HUES48 (cell line): ENCODE measurements around the gene ADGRB3.

ENCODE experiments used
- H3K27ac ChIP-seq: one replicate; pipeline ENCODE4 v1.7.0; 2013; ENCODE audit warnings: low read depth, low read length, inconsistent platforms
- H3K27me3 ChIP-seq: 2 replicates; pipeline ENCODE4 v1.6.1; 2013; ENCODE audit warnings: mild to moderate bottlenecking, low read length; ENCODE audit not compliant: control insufficient read depth, insufficient read depth
- H3K36me3 ChIP-seq: 2 replicates; pipeline ENCODE4 v1.6.1; 2013; ENCODE audit warnings: low read length; ENCODE audit not compliant: control insufficient read depth, insufficient read depth
- H3K4me1 ChIP-seq: 2 replicates; pipeline ENCODE4 v1.6.1; 2013; ENCODE audit warnings: mild to moderate bottlenecking, low read length; ENCODE audit not compliant: control insufficient read depth, insufficient read depth
- H3K4me3 ChIP-seq: 2 replicates; pipeline ENCODE4 v1.5.1; 2013; ENCODE audit warnings: mild to moderate bottlenecking, low read depth, low read length
- H3K9ac ChIP-seq: 2 replicates; pipeline ENCODE4 v1.6.1; 2013; ENCODE audit warnings: mild to moderate bottlenecking, low read depth, low read length, moderate library complexity
- H3K9me3 ChIP-seq: 2 replicates; pipeline ENCODE4 v1.6.1; 2013; ENCODE audit warnings: low read length; ENCODE audit not compliant: control insufficient read depth, insufficient read depth

ADGRB3 gene

DNA sequence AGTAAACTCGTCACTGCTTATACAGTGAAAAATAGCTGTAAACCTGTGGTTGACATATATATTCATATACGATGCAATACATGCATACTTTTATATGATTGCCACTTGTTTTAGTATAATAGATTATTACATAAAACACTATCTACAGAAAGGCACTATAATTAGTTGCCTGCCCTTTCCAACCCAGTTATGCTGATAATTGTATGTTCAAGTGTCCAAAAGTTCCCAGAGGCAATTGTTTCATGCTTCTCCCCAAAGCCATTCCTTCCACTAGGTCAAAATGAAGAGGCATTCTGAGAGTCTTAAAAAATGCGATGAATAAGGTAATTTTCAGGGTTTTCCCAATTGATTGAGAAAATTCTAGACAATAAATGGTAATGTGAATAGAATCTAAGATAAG lies 727.1 kb downstream of the ADGRB3 start:
- H3K9ac ChIP-seq = no peak overlapping the region
- H3K4me3 ChIP-seq = no peak overlapping the region
- H3K27me3 ChIP-seq = no peaks in the 10 kb centered on the region
- no peak overlapping the region for H3K27ac ChIP-seq
- H3K9me3 ChIP-seq = no peaks in the 10 kb centered on the region
- H3K4me1 ChIP-seq = no peaks in the 10 kb centered on the region
- no peaks in the 10 kb centered on the region for H3K36me3 ChIP-seq

DNA sequence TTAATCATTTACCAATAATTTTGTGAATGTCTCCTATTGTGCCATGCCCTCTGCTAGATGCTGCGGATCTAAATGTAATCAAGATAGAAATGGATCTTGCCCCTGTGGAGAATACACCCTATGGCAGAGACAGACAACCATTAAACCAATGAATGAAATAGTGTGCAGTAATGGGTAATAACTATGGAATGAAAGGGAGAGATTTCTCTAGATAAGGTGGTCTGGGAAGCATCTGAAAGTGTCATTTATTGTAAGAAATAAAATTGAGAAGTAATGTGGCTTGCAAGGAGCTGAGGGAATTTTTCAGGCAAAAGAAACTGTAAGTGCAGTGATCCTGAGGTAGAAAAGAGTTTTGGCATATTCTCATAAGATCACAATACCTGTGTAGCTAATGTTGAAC lies 731.7 kb downstream of the ADGRB3 start:
- Histone ChIP-seq H3K27ac (no peak overlapping the region), H3K4me3 (no peak overlapping the region), H3K9me3 (no peaks in the 10 kb centered on the region), H3K4me1 (no peaks in the 10 kb centered on the region), H3K27me3 (no peaks in the 10 kb centered on the region), H3K9ac (no peak overlapping the region), H3K36me3 (no peaks in the 10 kb centered on the region)

DNA sequence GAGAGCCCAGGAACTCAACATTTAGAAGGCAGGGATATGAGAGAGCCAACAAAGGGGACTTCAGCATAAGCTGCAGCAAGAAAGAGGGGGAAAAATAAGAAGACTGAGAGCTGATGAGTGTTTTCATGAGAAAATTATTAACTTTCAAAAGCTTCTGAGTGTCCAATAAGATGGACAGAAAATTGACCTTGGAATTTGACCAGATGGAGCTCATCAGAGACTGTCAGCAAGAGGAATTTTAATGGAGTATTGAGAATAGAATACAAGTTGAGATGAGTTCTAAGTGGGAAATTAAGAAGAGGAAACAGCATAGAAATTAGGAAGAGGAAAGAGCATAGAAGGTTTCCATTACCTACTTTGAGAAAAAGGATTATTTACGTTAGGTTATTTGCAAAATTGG lies 733.5 kb downstream of the ADGRB3 start:
- H3K9ac ChIP-seq = no peak overlapping the region

DNA sequence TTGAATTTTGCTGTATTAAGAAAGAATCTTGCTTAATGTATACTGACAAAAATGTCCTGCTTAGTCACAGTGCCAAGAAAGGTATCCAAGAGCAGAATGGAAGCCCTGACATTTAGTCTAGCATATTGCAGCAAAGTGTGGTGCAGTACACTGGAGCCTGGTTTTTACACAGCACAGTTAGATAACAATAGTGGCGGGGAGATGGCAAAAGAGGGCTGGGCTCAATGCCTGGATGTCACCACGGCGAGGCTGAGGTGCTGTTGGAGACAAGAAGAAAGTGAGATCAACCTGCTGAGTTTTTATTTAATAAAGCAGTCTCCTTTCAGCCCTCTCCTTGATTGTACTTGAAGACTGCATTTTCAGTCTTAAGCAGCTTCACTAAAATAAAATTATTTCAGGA lies 735.7 kb downstream of the ADGRB3 start:
- Histone ChIP-seq H3K9me3 (no peaks in the 10 kb centered on the region), H3K4me3 (no peak overlapping the region), H3K4me1 (no peaks in the 10 kb centered on the region), H3K27ac (no peak overlapping the region), H3K27me3 (no peaks in the 10 kb centered on the region), H3K9ac (no peak overlapping the region), H3K36me3 (no peaks in the 10 kb centered on the region)

More for the DNA sequence above, 733.5 kb downstream of the ADGRB3 start:
- Histone ChIP-seq H3K4me1 (no peaks in the 10 kb centered on the region), H3K27me3 (no peaks in the 10 kb centered on the region), H3K36me3 (no peaks in the 10 kb centered on the region), H3K4me3 (no peak overlapping the region), H3K9me3 (no peaks in the 10 kb centered on the region), H3K27ac (no peak overlapping the region)

DNA sequence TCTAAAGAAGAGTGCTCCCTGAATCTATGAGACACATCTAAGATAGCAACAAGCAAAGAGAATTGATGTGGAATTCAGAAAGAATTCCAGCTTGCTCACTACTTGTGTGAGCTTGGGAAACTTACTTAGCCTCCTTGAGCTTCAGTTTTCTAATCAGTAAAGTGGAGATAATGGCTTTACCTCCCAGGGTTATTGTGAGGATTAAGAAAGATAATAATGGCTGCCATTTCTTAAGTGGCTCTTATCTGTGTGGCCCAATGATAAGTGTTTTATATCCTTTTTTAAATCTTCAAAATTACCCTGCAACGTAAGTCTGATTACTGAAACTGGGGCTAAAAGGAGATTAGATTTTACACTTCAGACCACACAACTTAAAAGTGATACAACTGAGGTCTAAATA lies 743.2 kb downstream of the ADGRB3 start:
- peaks cover 4% of the 10 kb centered on the region; the same call in 1 of the 2 replicates for H3K4me1 ChIP-seq
- no peak overlapping the region for H3K27ac ChIP-seq
- H3K27me3 ChIP-seq = no peaks in the 10 kb centered on the region
- H3K9me3 ChIP-seq = no peaks in the 10 kb centered on the region
- no peaks in the 10 kb centered on the region for H3K36me3 ChIP-seq
- no peak overlapping the region for H3K4me3 ChIP-seq
- H3K9ac ChIP-seq = no peak overlapping the region

DNA sequence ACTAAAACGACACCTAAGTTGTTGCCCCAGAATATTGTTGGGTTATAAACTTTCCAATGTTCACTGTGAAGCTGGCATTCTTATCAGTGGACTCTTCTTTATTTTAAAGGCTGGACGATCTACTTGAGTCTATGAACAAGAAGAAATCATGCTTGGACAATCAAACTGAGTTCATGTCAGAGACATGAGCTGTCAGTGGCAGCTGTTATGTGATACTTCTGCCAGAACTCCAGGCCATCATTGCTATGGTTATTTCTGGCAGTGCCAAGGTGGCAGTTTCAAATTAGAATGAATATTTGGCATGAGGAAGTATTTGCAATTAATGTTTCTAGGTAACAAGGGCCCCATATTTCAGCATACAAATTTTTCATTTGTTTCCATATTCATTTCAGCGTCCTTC lies 744.4 kb downstream of the ADGRB3 start:
- no peak overlapping the region for H3K27ac ChIP-seq
- no peak overlapping the region for H3K4me3 ChIP-seq
- no peaks in the 10 kb centered on the region for H3K36me3 ChIP-seq
- no peak overlapping the region for H3K9ac ChIP-seq
- no peaks in the 10 kb centered on the region for H3K9me3 ChIP-seq
- H3K27me3 ChIP-seq = no peaks in the 10 kb centered on the region
- peaks cover 11% of the 10 kb centered on the region for H3K4me1 ChIP-seq

DNA sequence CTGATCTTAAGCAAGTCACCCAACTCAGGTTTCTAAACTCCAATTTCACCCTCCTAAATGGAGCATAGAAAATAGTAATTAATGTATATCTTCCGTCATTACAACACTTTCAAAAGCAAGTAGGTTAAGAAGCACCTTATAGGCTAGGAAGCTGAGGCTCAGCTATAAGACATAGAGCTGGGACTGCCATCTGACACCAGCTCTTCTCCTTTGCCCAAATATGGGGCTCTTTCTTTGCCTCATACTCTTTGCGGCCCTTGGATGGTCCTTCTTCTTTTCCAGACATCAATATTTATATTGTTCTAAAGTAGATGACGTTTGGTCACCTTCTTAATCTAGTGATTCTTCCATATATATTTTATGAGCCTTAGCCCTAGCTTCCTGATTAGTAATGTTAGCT lies 748.5 kb downstream of the ADGRB3 start:
- no peak overlapping the region for H3K4me3 ChIP-seq
- no peaks in the 10 kb centered on the region for H3K36me3 ChIP-seq
- no peaks in the 10 kb centered on the region for H3K27me3 ChIP-seq
- no peaks in the 10 kb centered on the region for H3K9me3 ChIP-seq
- no peak overlapping the region for H3K9ac ChIP-seq
- no peak overlapping the region for H3K27ac ChIP-seq
- peaks cover 16% of the 10 kb centered on the region for H3K4me1 ChIP-seq

DNA sequence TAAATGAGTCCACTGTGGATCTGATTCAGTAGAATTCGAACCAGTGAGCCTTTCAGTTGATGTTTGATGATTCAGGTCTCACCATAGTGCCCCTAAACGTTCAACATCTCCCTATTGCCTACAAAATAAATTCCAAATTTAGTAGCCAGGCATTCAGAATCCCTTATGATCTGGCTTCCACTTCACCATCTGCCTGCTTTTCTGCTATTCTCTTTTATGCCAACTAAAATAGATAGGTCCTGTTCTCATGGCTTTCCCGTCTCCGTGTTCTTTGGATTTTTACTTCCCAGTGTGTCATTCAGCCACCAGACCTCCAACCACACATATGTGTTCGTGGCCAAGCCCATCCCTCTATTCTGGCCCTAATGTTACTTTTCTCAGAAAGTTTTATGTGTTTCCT lies 751.3 kb downstream of the ADGRB3 start:
- Histone ChIP-seq H3K36me3 (no peaks in the 10 kb centered on the region), H3K4me3 (no peak overlapping the region), H3K27ac (no peak overlapping the region), H3K27me3 (no peaks in the 10 kb centered on the region), H3K9ac (no peak overlapping the region), H3K9me3 (no peaks in the 10 kb centered on the region), H3K4me1 (peaks cover 19% of the 10 kb centered on the region)

DNA sequence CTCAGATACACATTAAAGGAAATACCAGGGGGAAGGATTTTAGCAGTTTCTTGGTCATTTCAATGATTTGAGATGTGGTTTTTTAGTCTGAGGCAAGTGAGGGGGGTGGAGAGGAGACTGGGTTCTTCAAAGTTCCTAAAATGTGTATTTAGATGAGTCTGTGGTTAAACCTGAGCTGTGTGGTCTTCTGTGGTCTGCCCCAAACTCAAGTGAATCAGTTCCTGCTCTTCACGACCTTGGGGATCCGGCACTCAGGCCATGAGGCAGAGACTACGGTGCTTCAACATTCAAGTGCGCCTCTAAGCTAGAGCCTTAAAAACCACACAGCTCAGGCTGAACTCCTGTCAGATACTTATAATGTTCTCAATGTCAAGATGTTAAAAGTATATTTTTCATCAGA lies 755.0 kb downstream of the ADGRB3 start:
- Histone ChIP-seq H3K36me3 (no peaks in the 10 kb centered on the region), H3K9me3 (no peaks in the 10 kb centered on the region), H3K27ac (no peak overlapping the region), H3K4me3 (no peak overlapping the region), H3K4me1 (peaks cover 5% of the 10 kb centered on the region; the same call in 1 of the 2 replicates), H3K27me3 (no peaks in the 10 kb centered on the region), H3K9ac (no peak overlapping the region)

DNA sequence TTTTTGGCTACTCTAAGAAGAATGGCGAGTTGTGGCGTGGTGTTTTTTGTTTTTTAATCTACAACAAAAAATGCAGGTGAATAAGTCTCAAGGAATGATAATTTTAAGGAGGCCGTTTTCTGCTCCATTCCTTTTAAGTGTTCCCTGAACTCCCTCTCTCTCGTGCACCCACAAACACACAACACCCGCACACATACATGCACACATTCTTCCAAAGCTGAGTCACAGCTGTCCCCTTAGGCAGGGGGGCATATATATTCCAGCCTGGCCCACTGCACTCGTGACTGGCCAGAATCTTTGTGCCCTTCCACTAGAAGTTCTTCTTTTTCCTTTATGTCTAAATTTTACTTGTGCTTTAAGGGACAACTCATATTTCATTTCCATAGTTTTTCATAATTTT lies 756.0 kb downstream of the ADGRB3 start:
- no peak overlapping the region for H3K27ac ChIP-seq
- H3K9ac ChIP-seq = no peak overlapping the region
- no peaks in the 10 kb centered on the region for H3K27me3 ChIP-seq
- H3K4me3 ChIP-seq = no peak overlapping the region
- H3K36me3 ChIP-seq = no peaks in the 10 kb centered on the region
- 0 out of 2 replicates have a peak, but pooled peaks cover 3% of the 10 kb centered on the region for H3K4me1 ChIP-seq
- H3K9me3 ChIP-seq = no peaks in the 10 kb centered on the region

DNA sequence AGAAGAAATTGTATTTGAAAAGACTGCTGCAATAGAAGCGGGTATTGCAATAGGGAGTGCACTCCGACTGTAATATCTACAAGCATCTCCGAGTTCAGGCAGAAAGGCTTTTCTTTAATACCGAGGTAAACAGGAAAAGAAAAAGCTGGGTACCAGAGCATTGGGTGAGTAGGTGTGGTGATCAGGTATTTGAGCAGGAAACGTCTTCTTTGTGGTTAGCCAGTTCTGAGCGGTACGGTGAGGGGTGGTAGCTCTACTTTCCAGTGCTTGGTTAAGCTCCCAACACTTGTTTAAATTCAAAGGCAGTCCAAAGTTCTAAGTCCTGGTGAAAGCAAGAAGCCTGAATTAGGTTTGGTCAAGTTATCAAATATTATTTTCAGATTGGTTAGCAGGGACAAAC lies 757.7 kb downstream of the ADGRB3 start:
- no peak overlapping the region for H3K9ac ChIP-seq
- H3K9me3 ChIP-seq = no peaks in the 10 kb centered on the region
- H3K27me3 ChIP-seq = no peaks in the 10 kb centered on the region
- H3K27ac ChIP-seq = no peak overlapping the region
- no peak overlapping the region for H3K4me3 ChIP-seq
- no peaks in the 10 kb centered on the region for H3K36me3 ChIP-seq
- 0 out of 2 replicates have a peak, but pooled peaks cover 3% of the 10 kb centered on the region for H3K4me1 ChIP-seq

DNA sequence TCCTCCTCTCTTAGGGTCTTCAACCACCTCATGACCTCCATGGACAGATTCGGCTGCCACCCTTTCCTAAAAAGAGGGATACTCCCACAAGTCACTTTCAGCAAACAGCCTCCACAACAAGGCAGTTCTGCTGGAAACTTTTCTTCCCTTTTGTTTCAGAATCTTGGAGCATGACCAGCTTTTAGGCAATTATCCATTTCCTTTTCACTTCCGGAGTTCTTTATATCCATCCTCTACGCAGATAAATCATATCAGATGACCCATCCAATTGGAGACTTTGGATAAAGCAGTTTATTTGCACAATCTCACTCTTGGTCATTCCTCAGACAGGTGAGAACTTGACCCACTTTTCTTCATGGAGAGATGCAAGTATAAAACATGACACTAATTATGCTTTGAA lies 763.2 kb downstream of the ADGRB3 start:
- no peaks in the 10 kb centered on the region for H3K9me3 ChIP-seq
- H3K27me3 ChIP-seq = no peaks in the 10 kb centered on the region
- no peak overlapping the region for H3K27ac ChIP-seq
- H3K4me1 ChIP-seq = peaks cover 3% of the 10 kb centered on the region; the same call in 1 of the 2 replicates
- no peaks in the 10 kb centered on the region for H3K36me3 ChIP-seq
- H3K9ac ChIP-seq = no peak overlapping the region
- no peak overlapping the region for H3K4me3 ChIP-seq
